Thymus (tissue), 11 donors: ENCODE data around the gene SPRR2G. TPM values are rescaled to one million over a fixed set of nuclear protein-coding genes. Genes with fewer than 3 reads are reported as not detected.
"Not testable (repeated sequence)": the region's sequence is repeated elsewhere in the genome, so short reads cannot be mapped to it uniquely, and the experiment has no call there.

Experiments
- DNase-seq, 9 donors: peaks; one replicate each; pipeline ENCODE4 v3.0.0-alpha.2; 2013; ENCODE audit warnings: low spot score in 9 of 9, low read depth in 6 of 9, missing footprints in 1 of 9
- H3K27ac ChIP-seq, 2 donors: one replicate each; pipeline ENCODE4 v1.5.1; 2013; ENCODE audit warnings: control low read depth in 1 of 2, low read depth in 1 of 2, low read length in 1 of 2, mild to moderate bottlenecking in 1 of 2, moderate library complexity in 1 of 2
- H3K27me3 ChIP-seq, 2 donors: one replicate each; pipeline ENCODE4 v1.5.1; 2013; ENCODE audit warnings: low read length in 1 of 2; ENCODE audit not compliant: control insufficient read depth in 2 of 2, insufficient read depth in 1 of 2
- H3K36me3 ChIP-seq, 2 donors: one replicate each; pipeline ENCODE4 v1.5.1; 2013; ENCODE audit warnings: low read length in 1 of 2, mild to moderate bottlenecking in 1 of 2, moderate library complexity in 1 of 2; ENCODE audit not compliant: control insufficient read depth in 2 of 2, insufficient read depth in 2 of 2
- H3K4me1 ChIP-seq, 2 donors: one replicate each; pipeline ENCODE4 v1.5.1; 2013; ENCODE audit warnings: low read length in 2 of 2; ENCODE audit not compliant: control insufficient read depth in 2 of 2, insufficient read depth in 2 of 2
- H3K4me3 ChIP-seq, 2 donors: one replicate each; pipeline ENCODE4 v1.5.1; 2013; ENCODE audit warnings: low read length in 2 of 2, control low read depth in 1 of 2, mild to moderate bottlenecking in 1 of 2
- H3K9me3 ChIP-seq, 2 donors: one replicate each; pipeline ENCODE4 v1.5.1; 2013; ENCODE audit warnings: low read length in 1 of 2, mild to moderate bottlenecking in 1 of 2; ENCODE audit not compliant: control insufficient read depth in 2 of 2, insufficient read depth in 1 of 2
- WGBS: extraction: QIAGEN DNeasy Blood & Tissue Kit; methylation state at CpG from one replicate; pipeline ENCODE4 v1.1.7; 2013; 5-methylcytosine and 5-hydroxymethylcytosine counted together
- polyA plus RNA-seq: library from polyadenylated mRNA; stranded (reverse); fragments of 200-250 nt; gene quantifications from one replicate; pipeline ENCODE4 v1.2.3, GENCODE V29; 2013
- total RNA-seq: library from RNA; stranded (reverse); fragments of 120-200 nt; gene quantifications from one replicate; pipeline ENCODE4 v1.2.4, GENCODE V29; 2013
- donor health status: healthy.

The SPRR2G gene
- total and polyA plus RNA-seq, 2 donors = 0.19 to 14.7 TPM

DNA sequence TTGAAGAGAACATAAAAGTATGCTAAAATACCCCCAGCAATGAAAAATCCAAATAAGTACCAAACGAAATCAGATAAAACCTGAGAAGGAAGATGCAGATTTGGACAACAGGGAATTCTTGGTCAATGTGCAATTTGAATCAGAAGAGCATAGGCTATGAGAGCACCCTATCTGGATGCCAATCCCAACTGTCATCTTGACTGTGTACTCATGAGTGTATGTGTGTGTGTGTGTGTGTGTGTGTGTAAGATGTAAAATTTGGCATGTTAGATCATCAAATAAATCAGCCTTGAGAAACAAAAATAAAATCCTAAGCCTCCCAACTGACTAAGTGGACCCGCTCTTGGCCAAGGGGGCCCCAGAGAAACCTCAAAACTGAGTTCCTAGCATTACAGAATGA is 18.0 kb upstream of the SPRR2G start:
- Histone ChIP-seq H3K4me3 (no peak overlapping the region), H3K27ac (no peak overlapping the region), H3K36me3 (no peaks in the 10 kb centered on the region), H3K9me3 (no peaks in the 10 kb centered on the region), H3K4me1 (no peaks in the 10 kb centered on the region), H3K27me3 (no peaks in the 10 kb centered on the region)
- no peak for DNase-seq
- WGBS = 92% methylated on average over 2 of the region's 2 CpGs

DNA sequence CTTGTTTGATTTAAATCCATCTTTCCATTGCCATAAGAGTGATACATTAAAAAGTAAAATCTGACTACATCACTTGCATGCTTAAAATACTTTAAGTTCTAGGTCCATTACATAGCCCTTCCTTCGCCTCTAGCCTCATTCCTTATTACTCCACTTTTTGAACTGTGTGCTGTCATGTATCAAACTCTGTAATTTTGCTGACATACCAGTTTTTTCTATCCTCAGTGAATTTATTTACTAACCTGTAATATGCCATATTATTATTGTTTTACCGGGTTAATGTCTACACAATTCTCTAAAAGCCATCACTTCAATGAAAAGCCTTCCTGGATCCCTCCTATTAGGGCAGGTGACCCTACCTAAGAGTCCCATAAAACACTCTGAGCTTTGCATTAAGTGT is 4.9 kb upstream of the SPRR2G start:
- DNase-seq = no peak
- Histone ChIP-seq H3K4me1 (no peaks in the 10 kb centered on the region), H3K27ac (no peak overlapping the region), H3K36me3 (no peaks in the 10 kb centered on the region), H3K27me3 (no peaks in the 10 kb centered on the region), H3K4me3 (no peak overlapping the region), H3K9me3 (peaks cover 2 to 4% of the 10 kb centered on the region in 2 donors)
- WGBS = 97% methylated on average over 2 of the region's 2 CpGs

GRCh38 chr1:153152481-153152880 is 1.8 kb upstream of the SPRR2G start:
- H3K27ac ChIP-seq = no peak overlapping the region
- H3K9me3 ChIP-seq = no peaks in the 10 kb centered on the region
- H3K4me1 ChIP-seq = no peaks in the 10 kb centered on the region
- WGBS = 84% methylated on average over 3 of the region's 3 CpGs
- no peaks in the 10 kb centered on the region for H3K27me3 ChIP-seq
- DNase-seq = no peak
- H3K36me3 ChIP-seq = no peaks in the 10 kb centered on the region
- H3K4me3 ChIP-seq = no peak overlapping the region

- Histone ChIP-seq H3K27ac (no peak overlapping the region), H3K9me3 (no peaks in the 10 kb centered on the region), H3K36me3 (no peaks in the 10 kb centered on the region), H3K27me3 (no peaks in the 10 kb centered on the region), H3K4me1 (no peaks in the 10 kb centered on the region), H3K4me3 (no peak overlapping the region)
- WGBS = 93% methylated on average over 3 of the region's 3 CpGs
- no peak for DNase-seq
These were observed 9.3 kb downstream of the SPRR2G start for GRCh38 chr1:153141377-153141776.

GRCh38 chr1:153140484-153140883 is 10.2 kb downstream of the SPRR2G start:
- H3K27me3 ChIP-seq = no peaks in the 10 kb centered on the region
- no peaks in the 10 kb centered on the region for H3K36me3 ChIP-seq
- 67% methylated on average over 3 of the region's 3 CpGs for whole genome bisulfite sequencing
- DNase-seq = no peak
- no peaks in the 10 kb centered on the region for H3K9me3 ChIP-seq
- no peak overlapping the region for H3K27ac ChIP-seq
- H3K4me1 ChIP-seq = no peaks in the 10 kb centered on the region
- no peak overlapping the region for H3K4me3 ChIP-seq

GRCh38 chr1:153133743-153134142 is 16.9 kb downstream of the SPRR2G start:
- no peak for DNase-seq

DNA sequence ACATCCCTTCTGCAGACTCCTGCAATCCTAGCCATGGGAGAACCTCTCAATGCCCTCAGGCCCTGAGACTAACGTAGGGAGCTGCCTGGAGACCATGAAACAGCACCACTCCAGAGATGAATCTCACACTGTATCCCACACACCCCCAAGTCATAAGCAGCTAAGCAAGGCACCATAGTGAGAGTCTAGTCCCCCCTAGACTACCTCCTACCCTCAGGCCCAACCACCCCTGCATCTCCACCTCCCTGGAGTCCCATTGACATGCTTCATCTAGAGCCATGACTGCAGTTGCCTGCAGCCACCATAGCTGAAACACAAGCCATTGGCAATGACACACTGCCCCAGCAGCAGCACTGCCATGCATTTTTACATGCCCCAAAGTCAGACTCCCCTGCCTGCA is 17.4 kb downstream of the SPRR2G start:
- Histone ChIP-seq H3K9me3 (no peaks in the 10 kb centered on the region), H3K4me1 (no peaks in the 10 kb centered on the region), H3K36me3 (no peaks in the 10 kb centered on the region), H3K4me3 (no peak overlapping the region), H3K27me3 (no peaks in the 10 kb centered on the region), H3K27ac (no peak overlapping the region)
- no peak for DNase-seq
- 97% methylated on average over 1 of the region's 1 CpG for WGBS

More at GRCh38 chr1:153133743-153134142, 16.9 kb downstream of the SPRR2G start:
- WGBS = 84% methylated on average over 2 of the region's 2 CpGs
- Histone ChIP-seq H3K27ac (no peak overlapping the region), H3K4me1 (no peaks in the 10 kb centered on the region), H3K9me3 (no peaks in the 10 kb centered on the region), H3K4me3 (no peak overlapping the region), H3K27me3 (no peaks in the 10 kb centered on the region), H3K36me3 (no peaks in the 10 kb centered on the region)

GRCh38 chr1:153128688-153129087 is 22.0 kb downstream of the SPRR2G start:
- H3K4me1 ChIP-seq, H3K9me3 ChIP-seq, H3K27ac ChIP-seq, H3K27me3 ChIP-seq, DNase-seq, H3K4me3 ChIP-seq, H3K36me3 ChIP-seq: not testable (repeated sequence)
- WGBS = 92% methylated on average over 4 of the region's 4 CpGs

DNA sequence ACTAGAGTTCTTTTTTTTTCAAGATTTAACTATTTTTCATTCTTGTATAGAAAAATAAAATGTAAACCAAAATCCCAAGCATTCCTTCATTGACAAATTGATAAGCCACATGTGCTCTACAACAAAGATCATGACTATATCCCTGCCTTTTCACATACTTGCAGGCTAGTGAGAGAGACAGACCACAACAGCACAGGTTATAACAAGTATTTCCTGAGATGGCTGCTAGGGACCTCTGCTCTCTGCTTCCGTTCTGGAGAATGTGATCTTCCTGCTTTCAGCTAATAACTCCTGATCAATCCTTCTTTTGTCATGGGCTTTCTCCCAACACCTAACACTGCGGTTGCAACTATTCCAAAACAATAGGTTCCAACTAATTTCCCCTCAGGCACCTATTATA is 23.4 kb downstream of the SPRR2G start:
- Histone ChIP-seq H3K4me3 (no peak overlapping the region), H3K27me3 (no peaks in the 10 kb centered on the region), H3K27ac (no peak overlapping the region), H3K36me3 (no peaks in the 10 kb centered on the region), H3K4me1 (no peaks in the 10 kb centered on the region), H3K9me3 (no peaks in the 10 kb centered on the region)
- WGBS = 67% methylated on average over 2 of the region's 2 CpGs
- DNase-seq = no peak

- Histone ChIP-seq H3K36me3 (no peaks in the 10 kb centered on the region), H3K4me3 (no peak overlapping the region), H3K27me3 (no peaks in the 10 kb centered on the region), H3K9me3 (no peaks in the 10 kb centered on the region), H3K27ac (no peak overlapping the region), H3K4me1 (no peaks in the 10 kb centered on the region)
- WGBS = 98% methylated on average over 1 of the region's 1 CpG
- DNase-seq = no peak
These were observed 25.2 kb downstream of the SPRR2G start for GRCh38 chr1:153125536-153125935.
